SU-DHL-6 (cell line): ENCODE results near the gene ETS1.

Source experiments
- H2AFZ ChIP-seq: fragments of 200-600 bp; sonication (generic); 2 replicates; pipeline ENCODE4 v1.6.1; 2014; ENCODE audit warnings: low read depth, mild to moderate bottlenecking, moderate library complexity, mixed read lengths, antibody characterized with exemption, low read length; ENCODE audit not compliant: severe bottlenecking
- H3F3A ChIP-seq: fragments of 200-600 bp; shearing (Covaris generic); 2 replicates; pipeline ENCODE4 v1.6.0; 2016; ENCODE audit warnings: antibody characterized with exemption, mild to moderate bottlenecking; ENCODE audit not compliant: insufficient read depth
- H3K27ac ChIP-seq: fragments of 200-600 bp; sonication (generic); 2 replicates; pipeline ENCODE4 v1.5.1; 2016; ENCODE audit warnings: low read depth, mild to moderate bottlenecking, low read length, moderate library complexity, mixed read lengths
- H3K27me3 ChIP-seq: fragments of 200-600 bp; sonication (generic), shearing (Covaris generic); 2 replicates; pipeline ENCODE4 v1.6.0; 2014; ENCODE audit warnings: mild to moderate bottlenecking, low read length
- H3K36me3 ChIP-seq: fragments of 200-600 bp; sonication (generic); 2 replicates; pipeline ENCODE4 v1.6.1; 2014; ENCODE audit warnings: mild to moderate bottlenecking, low read length, mixed read lengths
- H3K4me2 ChIP-seq: fragments of 300-600, 200-600 bp; shearing (Covaris generic), sonication (generic); 2 replicates; pipeline ENCODE4 v1.6.0; 2014; ENCODE audit warnings: low read length, low read depth, mild to moderate bottlenecking; ENCODE audit not compliant: poor library complexity, severe bottlenecking
- H3K4me3 ChIP-seq: fragments of 200-600 bp; sonication (generic); 2 replicates; pipeline ENCODE4 v1.5.1; 2014; ENCODE audit warnings: antibody characterized with exemption, low read length, mild to moderate bottlenecking, mixed read lengths; ENCODE audit not compliant: insufficient read depth, poor library complexity, severe bottlenecking
- H3K79me2 ChIP-seq: fragments of 200-600 bp; sonication (generic); 2 replicates; pipeline ENCODE4 v1.6.1; 2014; ENCODE audit warnings: mild to moderate bottlenecking, low read length, moderate library complexity; ENCODE audit not compliant: insufficient read depth
- H3K9ac ChIP-seq: fragments of 200-600 bp; sonication (generic); 2 replicates; pipeline ENCODE4 v1.7.0; 2014; ENCODE audit warnings: mild to moderate bottlenecking, low read length
- H3K9me2 ChIP-seq: fragments of 200-600 bp; sonication (generic); replicated peaks from 2 replicates; pipeline ENCODE4 v1.6.1; 2014; ENCODE audit warnings: low read length; ENCODE audit not compliant: insufficient read depth
- H3K9me3 ChIP-seq: fragments of 200-600 bp; sonication (generic); 2 replicates; pipeline ENCODE4 v1.6.1; 2014; ENCODE audit warnings: low read length, mixed read lengths; ENCODE audit not compliant: insufficient read depth
- H4K20me1 ChIP-seq: fragments of 200-600 bp; sonication (generic); 2 replicates; pipeline ENCODE4 v1.6.1; 2014; ENCODE audit warnings: low read depth, mild to moderate bottlenecking, antibody characterized with exemption, low read length, moderate library complexity, mixed read lengths
- EZH2phosphoT487 ChIP-seq: fragments of 200-600 bp; sonication (generic), shearing (Covaris generic); conservative IDR thresholded peaks from 2 replicates; pipeline ENCODE4 v1.6.1; 2018; ENCODE audit warnings: mild to moderate bottlenecking, antibody characterized with exemption, low read length, moderate library complexity, mixed read lengths
- TF ChIP-seq, protein P1 (sequence below): fragments of 200-600 bp; sonication (generic); IDR thresholded peaks from one replicate; pipeline ENCODE4 v1.5.1; 2017; ENCODE audit warnings: antibody characterized with exemption, mild to moderate bottlenecking, low read length, moderate library complexity; ENCODE audit not compliant: insufficient read depth, poor library complexity, severe bottlenecking

ETS1 gene

DNA sequence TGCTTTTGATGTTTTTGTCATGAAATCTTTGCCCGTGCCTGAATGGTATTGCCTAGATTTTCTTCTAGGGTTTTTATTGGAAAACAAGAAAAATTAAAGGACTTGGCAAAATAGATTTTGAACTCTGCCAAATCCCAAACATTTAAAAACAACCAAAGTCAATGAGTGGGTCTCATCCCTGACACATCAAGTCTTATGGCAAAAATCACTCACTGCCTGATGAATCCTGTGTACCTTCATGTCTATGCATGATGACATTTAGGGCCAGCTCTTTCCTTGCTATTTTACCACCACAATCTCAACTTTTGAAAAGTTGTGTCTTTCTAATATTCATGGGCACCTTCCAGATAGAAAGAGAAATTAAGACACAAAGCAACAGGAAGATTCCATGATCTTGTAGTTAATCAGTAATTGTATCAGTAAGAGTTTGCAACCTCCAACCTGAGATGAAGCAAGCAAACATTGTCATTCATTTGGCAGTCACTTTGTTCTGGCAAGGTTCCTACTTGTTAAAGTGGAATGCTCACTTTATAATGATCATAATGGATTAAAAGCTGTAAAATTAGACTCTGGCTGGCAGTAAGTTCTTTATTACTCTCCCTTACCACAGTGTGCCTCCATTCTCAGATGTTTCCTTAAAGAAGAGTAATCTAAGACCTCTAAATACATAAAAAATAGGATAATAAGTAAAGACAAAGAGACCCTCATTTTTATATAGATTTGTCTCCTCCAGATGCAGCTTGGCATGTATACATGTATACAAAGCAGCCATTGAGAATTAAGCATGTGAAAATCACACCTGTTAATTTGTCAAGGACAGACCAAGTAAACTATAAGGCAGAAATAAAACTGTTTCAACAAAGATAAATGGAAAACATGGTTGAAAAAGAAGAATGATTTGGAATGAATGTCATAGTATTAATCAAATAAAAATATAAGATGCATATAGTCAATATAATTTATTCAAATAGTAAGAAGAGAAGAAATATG, 51.6 kb downstream of the ETS1 start:
- TF ChIP-seq, protein P1, sequence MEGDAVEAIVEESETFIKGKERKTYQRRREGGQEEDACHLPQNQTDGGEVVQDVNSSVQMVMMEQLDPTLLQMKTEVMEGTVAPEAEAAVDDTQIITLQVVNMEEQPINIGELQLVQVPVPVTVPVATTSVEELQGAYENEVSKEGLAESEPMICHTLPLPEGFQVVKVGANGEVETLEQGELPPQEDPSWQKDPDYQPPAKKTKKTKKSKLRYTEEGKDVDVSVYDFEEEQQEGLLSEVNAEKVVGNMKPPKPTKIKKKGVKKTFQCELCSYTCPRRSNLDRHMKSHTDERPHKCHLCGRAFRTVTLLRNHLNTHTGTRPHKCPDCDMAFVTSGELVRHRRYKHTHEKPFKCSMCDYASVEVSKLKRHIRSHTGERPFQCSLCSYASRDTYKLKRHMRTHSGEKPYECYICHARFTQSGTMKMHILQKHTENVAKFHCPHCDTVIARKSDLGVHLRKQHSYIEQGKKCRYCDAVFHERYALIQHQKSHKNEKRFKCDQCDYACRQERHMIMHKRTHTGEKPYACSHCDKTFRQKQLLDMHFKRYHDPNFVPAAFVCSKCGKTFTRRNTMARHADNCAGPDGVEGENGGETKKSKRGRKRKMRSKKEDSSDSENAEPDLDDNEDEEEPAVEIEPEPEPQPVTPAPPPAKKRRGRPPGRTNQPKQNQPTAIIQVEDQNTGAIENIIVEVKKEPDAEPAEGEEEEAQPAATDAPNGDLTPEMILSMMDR, result no peak
- no peak for TF ChIP-seq EZH2phosphoT487
- Histone ChIP-seq H2AFZ (no peak overlapping the region), H3F3A (no peaks in the 10 kb centered on the region), H3K9ac (no peak overlapping the region), H4K20me1 (no peaks in the 10 kb centered on the region), H3K9me2 (no peaks in the 10 kb centered on the region), H3K27me3 (no peaks in the 10 kb centered on the region), H3K36me3 (no peaks in the 10 kb centered on the region), H3K4me3 (no peak overlapping the region), H3K27ac (no peak overlapping the region), H3K4me2 (no peak overlapping the region), H3K9me3 (no peaks in the 10 kb centered on the region), H3K79me2 (no peaks in the 10 kb centered on the region)

DNA sequence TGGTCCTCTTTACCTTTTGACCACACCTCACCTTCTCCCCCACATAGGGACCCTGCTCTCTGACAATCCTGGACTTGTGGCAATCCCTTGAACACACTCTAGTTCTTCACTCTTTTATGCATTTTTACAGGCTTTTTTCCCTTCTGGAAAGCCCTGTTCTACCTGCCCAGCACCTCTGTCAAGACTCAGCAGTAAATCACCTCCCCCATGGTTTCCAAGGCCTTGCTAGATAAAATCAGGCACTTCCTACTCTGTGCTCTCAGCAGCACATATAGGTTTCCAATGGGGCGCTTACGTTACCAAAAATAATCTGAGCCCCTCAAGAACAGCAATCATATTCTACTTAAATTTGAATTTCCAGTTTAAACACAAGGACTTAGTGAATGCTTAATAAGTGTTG, 53.9 kb downstream of the ETS1 start:
- Histone ChIP-seq H3K9me2 (no peaks in the 10 kb centered on the region), H3K4me3 (no peak overlapping the region), H3K9me3 (no peaks in the 10 kb centered on the region), H3K4me2 (no peak overlapping the region), H3K27ac (no peak overlapping the region), H3F3A (no peaks in the 10 kb centered on the region), H3K9ac (no peak overlapping the region), H4K20me1 (no peaks in the 10 kb centered on the region), H2AFZ (no peak overlapping the region), H3K79me2 (no peaks in the 10 kb centered on the region), H3K27me3 (no peaks in the 10 kb centered on the region), H3K36me3 (no peaks in the 10 kb centered on the region)
- TF ChIP-seq, protein P1, result no peak
- TF ChIP-seq EZH2phosphoT487, result no peak

DNA sequence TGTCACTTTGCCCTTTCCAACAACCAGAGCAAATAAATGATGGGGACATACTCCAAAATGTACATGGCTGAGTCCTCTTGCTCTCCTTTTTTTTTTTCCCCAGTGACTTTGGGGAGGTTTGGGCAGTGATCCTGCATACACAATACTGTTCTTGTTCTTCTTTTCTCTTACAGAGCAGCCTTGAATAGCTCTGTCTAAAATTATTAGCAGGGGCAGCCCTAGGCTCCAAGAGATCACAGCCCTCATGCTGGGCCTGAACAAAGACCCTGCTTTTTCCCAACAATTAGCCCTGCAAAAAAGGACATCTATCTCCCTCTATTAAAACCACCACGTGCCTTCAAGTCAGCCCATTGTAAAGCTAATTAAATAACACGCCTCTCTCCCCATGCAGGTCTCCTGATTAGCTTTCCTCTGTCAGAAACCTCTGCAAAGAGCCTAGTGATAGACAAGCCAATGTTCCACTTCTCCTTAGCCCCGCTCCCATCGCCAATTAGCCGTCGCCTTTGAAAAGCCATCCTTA, 54.7 kb downstream of the ETS1 start:
- no peak overlapping the region for H2AFZ ChIP-seq
- no peaks in the 10 kb centered on the region for H3K9me3 ChIP-seq
- H3K9ac ChIP-seq, result no peak overlapping the region
- no peaks in the 10 kb centered on the region for H3K27me3 ChIP-seq
- TF ChIP-seq, protein P1, result no peak
- no peak for TF ChIP-seq EZH2phosphoT487
- no peaks in the 10 kb centered on the region for H3K9me2 ChIP-seq
- H3K36me3 ChIP-seq, result no peaks in the 10 kb centered on the region
- H3K27ac ChIP-seq, result no peak overlapping the region
- no peaks in the 10 kb centered on the region for H4K20me1 ChIP-seq
- H3F3A ChIP-seq, result no peaks in the 10 kb centered on the region
- no peak overlapping the region for H3K4me3 ChIP-seq
- H3K79me2 ChIP-seq, result no peaks in the 10 kb centered on the region
- H3K4me2 ChIP-seq, result no peak overlapping the region
